ENCODE data around the gene MRTO4. TPM values are rescaled to one million over a fixed set of nuclear protein-coding genes. Genes with fewer than 3 reads are reported as not detected.

The MRTO4 gene
- total and polyA plus RNA-seq, 2 of the 13 experiments (the other 11 are each of a cell fraction or from before 2014, with no cell fraction given), result 28.1 to 59.2 TPM

GRCh38 chr1:19257178-19257914, 5.7 kb downstream of the MRTO4 start:
- DNase-seq (ENCODE audit: low spot score) (no peak), FAIRE-seq (no peak), ATAC-seq (no peak)
- Histone ChIP-seq H3K9ac (ENCODE audit: insufficient read depth, low read depth, low read length) (no peak overlapping the region), H3K4me2 (ENCODE audit: low read depth, low read length) (no peak overlapping the region), H3K79me2 (ENCODE audit: insufficient read depth, low read length) (peaks cover 33% of the 10 kb centered on the region), H3K27me3 (ENCODE audit: control insufficient read depth in 1 of 2, insufficient read depth in 2 of 2, low read length in 2 of 2) (no peaks in the 10 kb centered on the region), H4K20me1 (ENCODE audit: insufficient read depth, low read length) (peaks cover 4% of the 10 kb centered on the region), H3K9me3 (ENCODE audit: low read length) (no peaks in the 10 kb centered on the region), H2AFZ (ENCODE audit: low read length) (no peak overlapping the region), H3K36me3 (replicated peaks in 1 of 2; ENCODE audit: control insufficient read depth in 1 of 2, insufficient read depth in 2 of 2, low read length in 2 of 2) (peaks cover 27 to 60% of the 10 kb centered on the region in 2 experiments), H3K4me1 (ENCODE audit: insufficient read depth, low read length) (peaks cover 30% of the 10 kb centered on the region), H3K27ac (ENCODE audit: extremely low read length, insufficient read depth, low read length) (no peak overlapping the region), H3K4me3 (replicated peaks in 1 of 3; ENCODE audit: insufficient read depth in 1 of 3, low read depth in 2 of 3, low read length in 3 of 3) (no peak overlapping the region)
- POLR2A ChIA-PET, result no interaction called here
- no TSS peak for BruUV-seq (replicated peaks)
- CTCF ChIA-PET (ENCODE audit: low intra/inter-chr PET ratio, low total read pairs), result no interaction called here
- TF ChIP-seq ZNF747 (CRISPR knock-in tag; IDR thresholded peaks at IDR 0.05; ENCODE audit: borderline replicate concordance), result no peak
- no peak for TF ChIP-seq BORCS8-MEF2B (CRISPR knock-in tag; IDR thresholded peaks at IDR 0.05)
- TF ChIP-seq IKZF5 (CRISPR knock-in tag; IDR thresholded peaks at IDR 0.05), result no peak
- TF ChIP-seq NFE2L1 (CRISPR knock-in tag; IDR thresholded peaks at IDR 0.05; ENCODE audit: borderline replicate concordance), result no peak
- no peak for TF ChIP-seq ZNF121 (CRISPR knock-in tag; IDR thresholded peaks at IDR 0.05)
- no peak for TF ChIP-seq PBX3 (CRISPR knock-in tag; IDR thresholded peaks at IDR 0.05; ENCODE audit: borderline replicate concordance)
- no peak for TF ChIP-seq ZNF253 (CRISPR knock-in tag; IDR thresholded peaks at IDR 0.05; ENCODE audit: borderline replicate concordance)
- TF ChIP-seq ZNF326 (CRISPR knock-in tag; IDR thresholded peaks at IDR 0.05; ENCODE audit: borderline replicate concordance), result no peak
- TF ChIP-seq ZNF577 (CRISPR knock-in tag; IDR thresholded peaks at IDR 0.05; ENCODE audit: borderline replicate concordance, low read depth), result no peak
- TF ChIP-seq ZNF703 (CRISPR knock-in tag; IDR thresholded peaks at IDR 0.05; ENCODE audit: borderline replicate concordance), result no peak
- TF ChIP-seq CSRNP1 (CRISPR knock-in tag; IDR thresholded peaks at IDR 0.05), result no peak
- TF ChIP-seq SNAPC2 (CRISPR knock-in tag; IDR thresholded peaks at IDR 0.05), result no peak
- TF ChIP-seq DMAP1 (CRISPR knock-in tag; IDR thresholded peaks at IDR 0.05), result no peak
- TF ChIP-seq PCBP1 (IDR thresholded peaks at IDR 0.05; ENCODE audit: borderline replicate concordance, low read depth, low read length), result no peak
- TF ChIP-seq ZNF460 (CRISPR knock-in tag; IDR thresholded peaks at IDR 0.05; ENCODE audit: borderline replicate concordance), result no peak
- in situ Hi-C loops (cut with HindIII; ENCODE audit: extremely low pct_ligation_motif_present, low pct_unique_long_range_greater_than_20kb), result no loop called here
- intact Hi-C loops (cut with micrococcal nuclease; ENCODE audit: unreplicated experiment), result no loop called here
- WGBS (ENCODE audit: low lambda C conversion rate), result 95% methylated on average over 11 of the region's 15 CpGs
